GM10266 (cell line): ENCODE data around the gene DDX1.

ENCODE experiments used
- DNase-seq: peaks from one replicate; pipeline ENCODE4 v3.0.0; 2012; ENCODE audit errors: extremely low spot score
- CTCF ChIP-seq: IDR thresholded peaks from 2 replicates; pipeline ENCODE4 v1.5.1; 2012; ENCODE audit warnings: mild to moderate bottlenecking, low read depth; ENCODE audit not compliant: control insufficient read depth, insufficient read depth; ENCODE audit errors: missing control alignments

Gene DDX1

DNA sequence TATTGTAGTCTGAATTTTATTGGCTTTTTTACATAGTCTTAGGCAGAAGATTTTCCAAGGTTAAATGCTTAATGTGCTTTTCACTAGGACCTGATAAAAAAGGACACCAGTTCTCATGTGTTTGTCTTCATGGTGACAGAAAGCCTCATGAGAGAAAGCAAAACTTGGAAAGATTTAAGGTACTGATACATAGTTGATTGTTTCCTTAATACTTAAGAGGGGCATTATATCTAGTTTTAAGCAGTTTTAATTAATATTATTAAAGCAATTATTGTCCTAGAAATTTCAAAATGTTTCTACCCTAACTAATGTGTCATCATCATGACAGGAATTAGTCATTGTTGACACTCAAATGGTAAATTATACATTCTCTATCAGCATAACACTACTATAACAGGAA lies 35.3 kb downstream of the DDX1 start:
- TF ChIP-seq CTCF = no peak
- no peak for DNase-seq

DNA sequence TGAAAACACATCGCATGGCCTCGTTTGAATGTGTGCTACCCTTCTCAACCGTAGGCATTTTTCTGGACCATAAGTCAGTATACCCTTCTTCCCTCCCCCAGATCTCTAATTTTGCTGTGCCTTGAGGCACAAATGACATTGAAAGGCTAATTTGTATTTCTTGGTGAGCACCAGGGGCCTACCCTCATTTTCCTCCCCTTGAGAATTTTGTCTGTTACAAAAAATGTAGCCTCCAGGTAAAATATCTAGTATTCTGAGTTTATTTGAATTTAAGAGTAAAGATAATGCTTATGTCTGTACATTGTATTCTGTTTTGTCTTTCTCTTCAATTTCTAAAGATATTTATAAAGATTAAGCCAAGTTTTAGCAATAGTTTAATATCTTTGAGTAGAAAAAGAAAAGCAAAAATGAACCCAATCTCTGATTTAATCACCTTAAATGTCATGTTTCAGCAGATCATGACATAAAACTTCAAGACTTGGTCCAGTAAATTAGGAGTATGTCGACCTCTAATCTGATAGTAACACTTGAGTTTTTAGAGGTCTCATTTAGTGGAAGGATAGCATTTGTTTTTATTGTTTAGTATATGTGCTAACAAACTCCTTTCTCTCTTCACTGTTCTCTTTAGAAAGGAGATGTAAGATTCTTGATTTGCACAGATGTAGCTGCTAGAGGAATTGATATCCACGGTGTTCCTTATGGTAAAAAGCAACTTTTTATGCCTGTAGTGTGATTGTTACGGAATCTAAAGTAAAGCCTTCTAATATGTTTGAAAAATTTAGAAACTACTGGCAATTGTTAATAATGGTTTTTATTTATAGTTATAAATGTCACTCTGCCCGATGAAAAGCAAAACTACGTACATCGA lies 36.4 kb downstream of the DDX1 start:
- DNase-seq = no peak
- TF ChIP-seq CTCF = no peak

- no peak for DNase-seq
- TF ChIP-seq CTCF = no peak
Measured at GRCh38 chr2:15628899-15629855, 37.5 kb downstream of the DDX1 start.

GRCh38 chr2:15630121-15630977 lies 38.7 kb downstream of the DDX1 start:
- no peak for DNase-seq

DNA sequence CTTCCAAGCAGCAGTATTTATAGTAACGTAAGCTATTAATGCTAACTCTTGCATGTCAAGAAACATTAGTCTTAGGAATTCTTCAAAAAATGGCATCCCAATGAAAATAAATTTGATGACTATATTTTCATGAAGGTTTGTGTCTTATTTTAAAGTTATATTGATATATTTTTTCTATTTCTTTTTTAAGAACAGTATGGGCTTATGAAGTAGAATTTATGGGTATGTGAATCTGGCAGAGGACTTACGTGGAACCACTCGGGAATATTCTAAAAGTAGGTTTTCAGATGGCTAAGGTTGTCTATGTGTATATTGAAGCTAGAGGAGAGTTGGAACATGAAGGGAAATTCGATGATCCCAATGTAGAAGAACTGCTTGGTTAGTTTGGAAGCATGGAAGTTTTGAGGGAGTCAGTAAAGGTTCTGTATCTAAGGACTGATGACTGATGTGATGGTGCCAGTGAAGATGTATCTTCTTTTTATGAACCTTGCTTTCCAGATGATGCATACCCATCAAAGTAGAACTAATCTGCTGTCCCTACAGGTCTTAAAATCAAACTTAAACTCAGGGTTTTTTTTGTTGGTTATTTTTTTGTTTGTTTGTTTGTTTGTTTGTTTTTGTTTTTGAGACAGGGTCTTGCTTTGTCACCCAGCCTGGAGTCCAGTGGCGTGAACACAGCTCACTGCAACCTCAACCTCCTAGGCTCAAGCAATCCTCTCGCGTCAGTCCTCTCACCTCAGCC lies 39.5 kb downstream of the DDX1 start:
- no peak for DNase-seq
- no peak for TF ChIP-seq CTCF

More at GRCh38 chr2:15630121-15630977, 38.7 kb downstream of the DDX1 start:
- TF ChIP-seq CTCF = no peak

DNA sequence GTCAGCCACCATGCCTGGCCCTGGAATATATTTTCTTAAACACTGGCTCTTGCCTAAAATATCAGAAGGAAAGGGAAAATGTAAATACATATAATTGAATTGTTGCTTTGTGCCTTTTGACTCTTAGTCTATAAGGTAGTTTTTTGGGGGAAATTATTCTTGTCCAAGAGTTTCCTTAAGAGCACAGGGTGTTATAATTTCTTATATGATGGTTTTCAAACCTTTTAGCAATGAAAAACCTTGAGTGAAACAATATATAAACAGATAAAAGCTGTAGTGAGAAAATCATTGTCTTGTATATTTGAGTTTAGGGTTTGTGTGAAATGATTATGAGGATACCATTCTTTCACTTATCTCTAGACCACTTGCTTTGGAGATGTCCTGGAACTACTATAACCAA lies 40.2 kb downstream of the DDX1 start:
- no peak for TF ChIP-seq CTCF
- DNase-seq = no peak
